Endothelial cell of hepatic sinusoid (primary cell): ENCODE measurements around the gene SPECC1.
"Not testable (repeated sequence)": the region's sequence is repeated elsewhere in the genome, so short reads cannot be mapped to it uniquely, and the experiment has no call there.

Experiments used
- in situ Hi-C: cut with HindIII; loops from 2 replicates; pipeline ENCODE4 v1.10.0; 2017; ENCODE audit warnings: low sequenced_read_pairs

Gene SPECC1

GRCh38 chr17:20225162-20226115 lies 216.3 kb downstream of the SPECC1 start:
- in situ Hi-C loops, result no loop called here

GRCh38 chr17:20226814-20227482 lies 217.8 kb downstream of the SPECC1 start:
- in situ Hi-C loops, result no loop called here

- in situ Hi-C loops, result not testable (repeated sequence)
Observed at GRCh38 chr17:20227720-20228370, 218.7 kb downstream of the SPECC1 start.

GRCh38 chr17:20228410-20228809 lies 219.3 kb downstream of the SPECC1 start:
- in situ Hi-C loops, result no loop called here

- in situ Hi-C loops, result no loop called here
Observed at GRCh38 chr17:20228860-20229259, 219.7 kb downstream of the SPECC1 start.

- in situ Hi-C loops, result no loop called here
Observed at GRCh38 chr17:20230924-20231323, 221.8 kb downstream of the SPECC1 start.

- in situ Hi-C loops, result no loop called here
Observed at GRCh38 chr17:20232611-20233010, 223.5 kb downstream of the SPECC1 start.

GRCh38 chr17:20234276-20234675 lies 225.1 kb downstream of the SPECC1 start:
- in situ Hi-C loops, result no loop called here

- in situ Hi-C loops, result no loop called here
Observed at GRCh38 chr17:20235747-20236146, 226.6 kb downstream of the SPECC1 start.

- in situ Hi-C loops, result no loop called here
Observed at GRCh38 chr17:20236578-20237227, 227.5 kb downstream of the SPECC1 start.

- in situ Hi-C loops, result not testable (repeated sequence)
Observed at GRCh38 chr17:20239776-20240175, 230.6 kb downstream of the SPECC1 start.

- in situ Hi-C loops, result no loop called here
Observed at GRCh38 chr17:20241855-20242254, 232.7 kb downstream of the SPECC1 start.

GRCh38 chr17:20242271-20242670 lies 233.1 kb downstream of the SPECC1 start:
- in situ Hi-C loops, result no loop called here

GRCh38 chr17:20243524-20243923 lies 234.4 kb downstream of the SPECC1 start:
- in situ Hi-C loops, result no loop called here

- in situ Hi-C loops, result no loop called here
Observed at GRCh38 chr17:20244671-20245070, 235.5 kb downstream of the SPECC1 start.

- in situ Hi-C loops, result no loop called here
Observed at GRCh38 chr17:20246692-20247091, 237.5 kb downstream of the SPECC1 start.

- in situ Hi-C loops, result no loop called here
Observed at GRCh38 chr17:20253323-20253722, 244.2 kb downstream of the SPECC1 start.

GRCh38 chr17:20254541-20254940 lies 245.4 kb downstream of the SPECC1 start:
- in situ Hi-C loops, result no loop called here

- in situ Hi-C loops, result no loop called here
Observed at GRCh38 chr17:20256144-20256543, 247.0 kb downstream of the SPECC1 start.

- in situ Hi-C loops, result no loop called here
Observed at GRCh38 chr17:20257008-20257407, 247.8 kb downstream of the SPECC1 start.

GRCh38 chr17:20257798-20258197 lies 248.6 kb downstream of the SPECC1 start:
- in situ Hi-C loops, result no loop called here
